HUES48 (cell line): Measurements from ENCODE around the gene ZNRF3.
"Not testable (repeated sequence)": the region's sequence is repeated elsewhere in the genome, so short reads cannot be mapped to it uniquely, and the experiment has no call there.

ENCODE experiments used
- H3K27ac ChIP-seq: one replicate; pipeline ENCODE4 v1.7.0; 2013; ENCODE audit warnings: low read depth, low read length, inconsistent platforms
- H3K27me3 ChIP-seq: 2 replicates; pipeline ENCODE4 v1.6.1; 2013; ENCODE audit warnings: mild to moderate bottlenecking, low read length; ENCODE audit not compliant: control insufficient read depth, insufficient read depth
- H3K36me3 ChIP-seq: 2 replicates; pipeline ENCODE4 v1.6.1; 2013; ENCODE audit warnings: low read length; ENCODE audit not compliant: control insufficient read depth, insufficient read depth
- H3K4me1 ChIP-seq: 2 replicates; pipeline ENCODE4 v1.6.1; 2013; ENCODE audit warnings: mild to moderate bottlenecking, low read length; ENCODE audit not compliant: control insufficient read depth, insufficient read depth
- H3K4me3 ChIP-seq: 2 replicates; pipeline ENCODE4 v1.5.1; 2013; ENCODE audit warnings: mild to moderate bottlenecking, low read depth, low read length
- H3K9ac ChIP-seq: 2 replicates; pipeline ENCODE4 v1.6.1; 2013; ENCODE audit warnings: mild to moderate bottlenecking, low read depth, low read length, moderate library complexity
- H3K9me3 ChIP-seq: 2 replicates; pipeline ENCODE4 v1.6.1; 2013; ENCODE audit warnings: low read length; ENCODE audit not compliant: control insufficient read depth, insufficient read depth

ZNRF3 gene

DNA sequence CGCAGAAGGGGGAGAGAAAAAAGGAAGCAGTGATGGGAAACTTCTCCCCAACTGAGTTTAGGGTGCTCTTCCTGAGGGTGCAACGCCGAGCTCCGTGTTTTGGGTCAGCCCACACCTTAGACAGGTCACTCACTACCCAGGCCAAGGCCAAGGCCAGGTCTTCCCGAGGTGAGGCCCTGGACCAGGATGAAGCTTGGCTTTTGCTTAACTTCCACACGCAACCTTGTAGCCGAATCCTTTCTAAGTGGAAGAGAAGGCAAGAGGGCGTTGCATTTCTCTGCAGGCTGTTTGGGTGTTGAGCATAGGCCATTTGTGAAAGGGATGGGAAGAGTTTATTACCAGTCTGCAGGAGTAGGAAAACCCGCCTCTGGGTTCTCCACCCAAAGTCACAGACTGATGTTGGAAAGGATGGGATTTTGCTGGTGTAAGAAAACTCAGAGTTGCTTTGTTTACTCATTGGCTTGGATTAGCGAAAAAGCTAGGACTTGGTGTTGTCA, 191.0 kb downstream of the ZNRF3 start:
- Histone ChIP-seq H3K4me3 (peak overlapping the region; percentile 69), H3K36me3 (no peaks in the 10 kb centered on the region), H3K27ac (no peak overlapping the region), H3K4me1 (peaks cover 7% of the 10 kb centered on the region; the same call in 1 of the 2 replicates), H3K9ac (no peak overlapping the region), H3K27me3 (peaks cover 59% of the 10 kb centered on the region), H3K9me3 (no peaks in the 10 kb centered on the region)

- Histone ChIP-seq H3K36me3 (no peaks in the 10 kb centered on the region), H3K9ac (no peak overlapping the region), H3K27ac (no peak overlapping the region), H3K27me3 (peaks cover 27% of the 10 kb centered on the region), H3K4me3 (no peak overlapping the region), H3K9me3 (no peaks in the 10 kb centered on the region), H3K4me1 (peaks cover 9% of the 10 kb centered on the region)
Measured at GRCh38 chr22:29078036-29078868, 194.9 kb downstream of the ZNRF3 start.

GRCh38 chr22:29078869-29079207, 195.5 kb downstream of the ZNRF3 start:
- no peaks in the 10 kb centered on the region for H3K36me3 ChIP-seq
- H3K9ac ChIP-seq = no peak overlapping the region
- H3K9me3 ChIP-seq = no peaks in the 10 kb centered on the region
- peaks cover 15% of the 10 kb centered on the region for H3K4me1 ChIP-seq
- H3K4me3 ChIP-seq = no peak overlapping the region
- H3K27me3 ChIP-seq = peaks cover 21% of the 10 kb centered on the region
- H3K27ac ChIP-seq = no peak overlapping the region

DNA sequence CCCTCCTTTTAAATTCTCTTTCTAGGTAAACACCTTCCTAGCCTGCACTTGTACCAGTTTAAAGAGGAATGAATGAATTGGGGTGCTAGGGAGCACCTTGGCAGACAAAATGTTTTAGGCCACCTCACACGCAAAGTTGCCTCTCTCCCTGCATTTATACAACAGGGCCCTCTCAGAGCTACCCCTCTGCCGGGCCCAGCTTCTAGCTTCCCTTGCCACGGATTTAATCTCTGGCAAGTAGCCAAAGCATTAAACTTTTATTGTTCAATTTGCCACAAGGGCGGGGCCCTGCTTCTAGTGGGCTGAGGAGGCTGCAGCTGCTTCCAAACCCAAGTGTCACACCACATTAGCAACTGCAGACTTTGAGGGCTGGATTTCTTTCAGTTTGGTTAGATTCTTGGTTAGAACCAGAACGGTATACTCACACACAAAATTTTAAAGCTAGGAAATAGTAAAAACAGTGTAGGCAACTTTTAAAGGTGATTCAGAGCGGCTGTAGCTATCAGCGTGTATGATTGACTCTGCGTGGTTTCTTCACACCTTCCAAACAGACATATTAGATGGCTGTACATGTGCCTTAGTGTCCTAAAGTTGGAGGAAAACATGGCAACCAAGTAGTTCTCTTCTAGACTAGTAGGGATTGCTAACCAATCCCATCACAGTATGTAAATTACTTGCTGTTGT, 196.0 kb downstream of the ZNRF3 start:
- peaks cover 20% of the 10 kb centered on the region for H3K4me1 ChIP-seq
- H3K27me3 ChIP-seq = peaks cover 16% of the 10 kb centered on the region
- H3K9me3 ChIP-seq = no peaks in the 10 kb centered on the region
- no peak overlapping the region for H3K9ac ChIP-seq
- no peaks in the 10 kb centered on the region for H3K36me3 ChIP-seq
- no peak overlapping the region for H3K4me3 ChIP-seq
- no peak overlapping the region for H3K27ac ChIP-seq

- peaks cover 24% of the 10 kb centered on the region for H3K4me1 ChIP-seq
- H3K9me3 ChIP-seq = no peaks in the 10 kb centered on the region
- H3K27me3 ChIP-seq = peaks cover 6% of the 10 kb centered on the region
- H3K4me3 ChIP-seq = no peak overlapping the region
- H3K9ac ChIP-seq = no peak overlapping the region
- H3K27ac ChIP-seq = no peak overlapping the region
- H3K36me3 ChIP-seq = no peaks in the 10 kb centered on the region
Measured at GRCh38 chr22:29080106-29080975, 197.0 kb downstream of the ZNRF3 start.

DNA sequence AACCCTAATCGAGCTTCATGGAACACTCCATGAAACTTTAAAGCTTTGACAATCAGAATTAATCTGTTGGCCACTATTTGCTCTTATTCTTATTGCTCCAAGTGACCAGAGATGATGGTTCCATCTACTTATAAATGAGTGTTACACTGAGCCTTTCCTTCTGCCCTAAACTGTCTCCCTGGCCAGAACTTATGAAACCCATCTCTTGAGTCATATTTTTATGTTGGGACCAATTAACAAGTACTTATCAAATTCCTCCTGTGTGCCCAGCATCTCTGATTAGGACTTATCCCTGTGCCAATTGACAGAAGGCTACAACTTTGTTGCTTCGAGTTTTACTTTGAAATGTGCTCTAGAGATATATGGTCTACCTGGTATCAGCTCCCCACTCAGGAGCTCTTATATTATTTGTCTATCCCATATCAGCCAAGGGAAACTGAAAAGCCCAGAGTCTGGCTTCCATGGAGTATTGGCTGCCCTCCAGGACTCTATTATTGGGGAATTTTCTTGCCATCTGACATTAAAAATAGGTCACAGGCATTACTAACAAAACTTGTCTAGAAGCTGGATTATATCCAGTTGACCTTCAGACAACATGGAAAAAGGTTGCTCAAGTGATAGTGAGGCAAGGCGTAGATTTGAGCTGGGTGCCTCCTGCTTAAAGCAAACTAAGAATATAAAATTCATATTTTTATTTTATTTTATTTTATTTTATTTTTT, 198.3 kb downstream of the ZNRF3 start:
- Histone ChIP-seq H3K27ac (no peak overlapping the region), H3K36me3 (no peaks in the 10 kb centered on the region), H3K27me3 (no peaks in the 10 kb centered on the region), H3K9me3 (no peaks in the 10 kb centered on the region), H3K4me1 (peaks cover 24% of the 10 kb centered on the region), H3K9ac (no peak overlapping the region), H3K4me3 (no peak overlapping the region)

DNA sequence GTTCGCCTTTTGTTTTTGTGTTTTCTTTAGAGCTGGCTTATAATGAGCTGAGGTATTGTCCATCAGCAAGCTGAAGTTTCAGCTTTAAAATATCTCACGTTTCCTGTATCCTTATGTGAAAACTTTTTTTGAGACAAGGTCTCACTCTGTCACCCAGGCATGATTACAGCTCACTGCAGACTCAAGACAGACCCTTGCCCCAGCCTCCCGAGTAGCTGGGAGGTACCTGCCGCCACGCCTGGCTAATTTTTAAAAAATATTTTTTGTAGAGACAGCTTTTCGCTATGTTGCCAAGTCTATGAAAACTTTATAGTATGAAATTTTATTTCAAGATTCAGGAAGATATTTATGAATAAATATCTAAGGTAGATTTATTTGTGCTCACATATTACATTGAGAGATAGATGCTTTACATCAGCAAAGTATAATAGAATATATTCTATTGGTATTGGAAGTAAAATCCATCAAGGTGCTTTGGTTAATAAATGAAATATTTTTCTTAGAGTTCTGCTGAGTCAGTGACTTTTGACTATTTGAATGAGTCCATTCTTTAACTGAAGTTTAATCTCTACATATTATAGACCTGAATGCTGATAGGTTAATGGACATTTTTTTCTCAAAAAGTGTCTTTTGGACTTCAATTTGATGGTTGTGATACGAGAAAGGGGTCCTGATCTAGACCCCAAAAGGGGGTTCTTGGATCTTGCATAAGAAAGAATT, 199.6 kb downstream of the ZNRF3 start:
- H3K27me3 ChIP-seq = no peaks in the 10 kb centered on the region
- H3K9me3 ChIP-seq = no peaks in the 10 kb centered on the region
- H3K36me3 ChIP-seq = no peaks in the 10 kb centered on the region
- H3K27ac ChIP-seq = peak overlapping the region; percentile 18
- peaks cover 24% of the 10 kb centered on the region for H3K4me1 ChIP-seq
- no peak overlapping the region for H3K9ac ChIP-seq
- no peak overlapping the region for H3K4me3 ChIP-seq

DNA sequence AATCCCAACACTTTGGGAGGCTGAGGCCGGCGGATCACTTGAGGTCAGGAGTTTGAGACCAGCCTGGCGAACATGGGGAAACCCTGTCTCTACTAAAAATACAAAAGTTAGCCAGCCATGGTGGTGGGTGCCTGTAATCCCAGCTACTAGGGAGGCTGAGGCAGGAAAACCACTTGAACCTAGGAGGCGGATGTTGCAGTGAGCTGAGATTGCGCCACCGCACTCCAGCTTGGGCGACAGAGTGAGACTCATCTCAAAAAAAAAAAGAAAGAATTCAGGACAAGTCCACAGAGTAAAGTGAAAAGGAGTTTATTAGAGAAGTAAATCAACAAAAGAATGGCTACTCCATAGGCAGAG, 200.2 kb downstream of the ZNRF3 start:
- H3K36me3 ChIP-seq, H3K9ac ChIP-seq, H3K27ac ChIP-seq, H3K9me3 ChIP-seq, H3K27me3 ChIP-seq, H3K4me3 ChIP-seq: not testable (repeated sequence)
- peaks cover 24% of the 10 kb centered on the region for H3K4me1 ChIP-seq

DNA sequence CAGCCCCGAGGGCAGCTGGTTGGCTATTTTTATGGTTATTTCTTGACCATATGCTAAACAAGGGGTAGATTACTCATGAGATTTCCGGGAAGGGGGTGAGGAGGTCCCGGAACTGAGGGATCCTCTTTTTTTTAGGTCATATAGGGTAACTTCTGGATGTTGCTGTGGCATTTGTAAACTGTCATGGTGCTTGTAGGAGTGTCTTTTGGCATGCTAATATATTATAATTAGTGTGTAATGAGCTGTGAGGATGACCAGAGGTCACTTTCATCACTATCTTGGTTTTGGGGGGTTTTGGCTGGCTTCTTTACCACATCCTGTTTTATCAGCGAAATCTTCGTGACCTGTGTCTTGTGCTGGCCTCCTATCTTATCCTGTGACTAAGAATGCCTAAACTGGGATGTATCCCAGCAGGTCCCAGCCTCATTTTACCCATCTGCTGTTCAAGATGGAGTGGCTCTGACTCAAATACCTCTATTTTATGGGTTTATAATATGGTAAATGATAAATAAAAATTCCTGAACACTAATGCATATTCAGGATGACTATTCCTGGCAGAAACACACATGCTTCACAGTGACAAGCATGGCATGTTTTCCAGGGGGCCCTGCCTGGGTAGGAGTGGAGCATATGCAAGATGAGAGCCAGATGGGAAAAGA, 200.7 kb downstream of the ZNRF3 start:
- Histone ChIP-seq H3K27me3 (no peaks in the 10 kb centered on the region), H3K27ac (no peak overlapping the region), H3K4me3 (no peak overlapping the region), H3K9ac (no peak overlapping the region), H3K36me3 (no peaks in the 10 kb centered on the region), H3K4me1 (peaks cover 24% of the 10 kb centered on the region), H3K9me3 (no peaks in the 10 kb centered on the region)

- peaks cover 24% of the 10 kb centered on the region for H3K4me1 ChIP-seq
- H3K9ac ChIP-seq = no peak overlapping the region
- H3K4me3 ChIP-seq = no peak overlapping the region
- H3K9me3 ChIP-seq = no peaks in the 10 kb centered on the region
- no peaks in the 10 kb centered on the region for H3K36me3 ChIP-seq
- no peak overlapping the region for H3K27ac ChIP-seq
- no peaks in the 10 kb centered on the region for H3K27me3 ChIP-seq
Measured at GRCh38 chr22:29087012-29087411, 203.6 kb downstream of the ZNRF3 start.
